ENCODE measurements around the gene MSRB3.

MSRB3 gene

GRCh38 chr12:65278576-65279368, at the start of gene MSRB3:
Gene MSRB3, plus strand, starts transcription at chr12:65278683. Its CDS starts 29,897 bp downstream, at chr12:65308580.
- no peak for DNase-seq (ENCODE audit: low read depth)
- TF ChIP-seq CTCF (IDR thresholded peaks at IDR 0.05; ENCODE audit: control insufficient read depth, extremely low read depth, insufficient read depth), result 0 out of 2 replicates have a peak, but pooled peaks have one; percentile 16
- H3K4me3 ChIP-seq (ENCODE audit: low read depth, low read length), result peak within 1 kb of the TSS; percentile 63

- peak; percentile 22 for DNase-seq (ENCODE audit: low read depth)
- H3K4me3 ChIP-seq (ENCODE audit: low read depth, low read length), result no peak overlapping the region
- no peak for TF ChIP-seq CTCF (IDR thresholded peaks at IDR 0.05; ENCODE audit: control insufficient read depth, extremely low read depth, insufficient read depth)
These were observed 49.0 kb upstream of the MSRB3 start for GRCh38 chr12:65229441-65229840.

GRCh38 chr12:65232476-65233077, 45.9 kb upstream of the MSRB3 start:
- DNase-seq (ENCODE audit: low read depth), result no peak
- no peak overlapping the region for H3K4me3 ChIP-seq (ENCODE audit: low read depth, low read length)
- peak; percentile 42 for TF ChIP-seq CTCF (IDR thresholded peaks at IDR 0.05; ENCODE audit: control insufficient read depth, extremely low read depth, insufficient read depth)

GRCh38 chr12:65237153-65237552, 41.3 kb upstream of the MSRB3 start:
- DNase-seq (ENCODE audit: low read depth), result no peak
- TF ChIP-seq CTCF (IDR thresholded peaks at IDR 0.05; ENCODE audit: control insufficient read depth, extremely low read depth, insufficient read depth), result no peak
- no peak overlapping the region for H3K4me3 ChIP-seq (ENCODE audit: low read depth, low read length)

GRCh38 chr12:65238609-65239008, 39.9 kb upstream of the MSRB3 start:
- TF ChIP-seq CTCF (IDR thresholded peaks at IDR 0.05; ENCODE audit: control insufficient read depth, extremely low read depth, insufficient read depth), result no peak
- no peak overlapping the region for H3K4me3 ChIP-seq (ENCODE audit: low read depth, low read length)
- DNase-seq (ENCODE audit: low read depth), result no peak

GRCh38 chr12:65248656-65249633, 29.5 kb upstream of the MSRB3 start:
- TF ChIP-seq CTCF (IDR thresholded peaks at IDR 0.05; ENCODE audit: control insufficient read depth, extremely low read depth, insufficient read depth), result no peak
- no peak for DNase-seq (ENCODE audit: low read depth)
- no peak overlapping the region for H3K4me3 ChIP-seq (ENCODE audit: low read depth, low read length)
